IMR-90 (cell line): ENCODE data around the gene NEDD4L. TPM values are rescaled to one million over a fixed set of nuclear protein-coding genes. Genes with fewer than 3 reads are reported as not detected.
"Not testable (repeated sequence)": the region's sequence is repeated elsewhere in the genome, so short reads cannot be mapped to it uniquely, and the experiment has no call there.

ENCODE experiments used
- ATAC-seq: fragments of 200-7000 bp; cut with Tn5 transposase; 2 replicates; pipeline ENCODE4 v1.9.1; 2020; ENCODE audit warnings: low read depth, mild to moderate bottlenecking, moderate library complexity
- BruUV-seq: library from RNA; stranded (reverse); fragments of 400-500 nt; replicated peaks from 2 replicates; lab custom pipeline; 2021; lab: Mats Ljungman, UMichigan
- CTCF ChIA-PET: fragments of 300-600 bp; formaldehyde crosslinking; extraction: SDS; loops from one replicate; lab custom pipeline; 2021; ENCODE audit warnings: antibody characterized with exemption; lab: Yijun Ruan, JAX
- POLR2A ChIA-PET: fragments of 300-600 bp; sonication (Branson Sonifier 250); formaldehyde crosslinking; loops from one replicate; lab custom pipeline; 2022; ENCODE audit warnings: antibody characterized with exemption; ENCODE audit not compliant: unreplicated experiment; lab: Charles Lee
- DNase-seq: peaks from one replicate; pipeline ENCODE4 v3.0.0; 2013
- H2AFZ ChIP-seq: replicated peaks from 2 replicates; pipeline ENCODE3; 2013; ENCODE audit warnings: low read length, mild to moderate bottlenecking; ENCODE audit not compliant: poor library complexity
- H2AK5ac ChIP-seq: 2 replicates; pipeline ENCODE4 v1.6.1; 2013; ENCODE audit warnings: low read depth, low read length, inconsistent platforms
- H2AK9ac ChIP-seq: replicated peaks from 2 replicates; pipeline ENCODE3; 2013; ENCODE audit warnings: mild to moderate bottlenecking, low read depth, low read length, moderate library complexity; ENCODE audit not compliant: poor library complexity
- H2BK120ac ChIP-seq: 2 replicates; pipeline ENCODE4 v1.6.1; 2013; ENCODE audit warnings: low read depth, low read length, inconsistent platforms
- H2BK15ac ChIP-seq: 3 replicates; pipeline ENCODE4 v1.6.1; 2013; ENCODE audit warnings: low read depth, low read length, inconsistent platforms
- H2BK20ac ChIP-seq: 2 replicates; pipeline ENCODE4 v1.6.1; 2013; ENCODE audit warnings: low read depth, mild to moderate bottlenecking, inconsistent platforms, low read length, moderate library complexity
- H2BK5ac ChIP-seq: 2 replicates; pipeline ENCODE4 v1.6.1; 2013; ENCODE audit warnings: mild to moderate bottlenecking, low read depth, low read length, inconsistent platforms; ENCODE audit not compliant: poor library complexity, severe bottlenecking
- H3K14ac ChIP-seq: replicated peaks from 2 replicates; pipeline ENCODE4 v1.6.1; 2013; ENCODE audit warnings: low read depth, low read length, inconsistent platforms
- H3K18ac ChIP-seq: 2 replicates; pipeline ENCODE4 v1.6.1; 2013; ENCODE audit warnings: low read depth, low read length, control low read depth
- H3K23ac ChIP-seq: 2 replicates; pipeline ENCODE4 v1.6.1; 2013; ENCODE audit warnings: low read depth, low read length, inconsistent platforms
- H3K27ac ChIP-seq: 2 replicates; pipeline ENCODE4 v1.5.1; 2013; ENCODE audit warnings: mild to moderate bottlenecking, control low read depth, low read length; ENCODE audit not compliant: insufficient read depth
- H3K27me3 ChIP-seq: 2 replicates; pipeline ENCODE4 v1.6.1; 2013; ENCODE audit warnings: low read length; ENCODE audit not compliant: control insufficient read depth, insufficient read depth
- H3K36me3 ChIP-seq: 2 replicates; pipeline ENCODE4 v1.6.1; 2013; ENCODE audit warnings: low read length, mixed read lengths; ENCODE audit not compliant: control insufficient read depth, insufficient read depth
- H3K4ac ChIP-seq: 2 replicates; pipeline ENCODE4 v1.6.1; 2013; ENCODE audit warnings: low read depth, low read length, inconsistent platforms
- H3K4me1 ChIP-seq: 2 replicates; pipeline ENCODE4 v1.6.1; 2013; ENCODE audit warnings: low read length, mixed read lengths; ENCODE audit not compliant: control insufficient read depth, insufficient read depth
- H3K4me2 ChIP-seq: 2 replicates; pipeline ENCODE4 v1.6.1; 2013; ENCODE audit warnings: low read depth, mild to moderate bottlenecking, control low read depth, low read length, moderate library complexity
- H3K4me3 ChIP-seq: 2 replicates; pipeline ENCODE4 v1.5.1; 2013; ENCODE audit warnings: low read depth, mild to moderate bottlenecking, control low read depth, low read length, moderate library complexity; ENCODE audit not compliant: insufficient read depth
- H3K56ac ChIP-seq: 2 replicates; pipeline ENCODE4 v1.6.1; 2013; ENCODE audit warnings: low read length, inconsistent platforms; ENCODE audit not compliant: insufficient read depth; ENCODE audit errors: extremely low read depth
- H3K79me1 ChIP-seq, 2 experiments: 2 replicates each; pipeline ENCODE4 v1.6.1; 2013; ENCODE audit warnings: low read length in 2 of 2, inconsistent platforms in 1 of 2, low read depth in 1 of 2
- H3K9ac ChIP-seq: 2 replicates; pipeline ENCODE4 v1.6.1; 2013; ENCODE audit warnings: low read depth, low read length, control low read depth
- H3K9me1 ChIP-seq: 2 replicates; pipeline ENCODE4 v1.6.1; 2013; ENCODE audit warnings: low read length, inconsistent platforms; ENCODE audit not compliant: insufficient read depth
- H3K9me3 ChIP-seq: 2 replicates; pipeline ENCODE4 v1.6.1; 2013; ENCODE audit warnings: low read length; ENCODE audit not compliant: control insufficient read depth, insufficient read depth
- H4K20me1 ChIP-seq: 2 replicates; pipeline ENCODE4 v1.6.1; 2013; ENCODE audit warnings: low read length, inconsistent platforms; ENCODE audit not compliant: insufficient read depth
- H4K5ac ChIP-seq: 2 replicates; pipeline ENCODE4 v1.6.1; 2013; ENCODE audit warnings: mild to moderate bottlenecking, low read depth, low read length, control low read depth
- H4K8ac ChIP-seq, 2 experiments: 2 replicates each; pipeline ENCODE4 v1.6.1; 2013; ENCODE audit warnings: low read depth in 2 of 2, low read length in 2 of 2, control low read depth in 1 of 2, inconsistent platforms in 1 of 2
- H4K91ac ChIP-seq: 2 replicates; pipeline ENCODE4 v1.6.1; 2013; ENCODE audit warnings: low read depth, low read length, inconsistent platforms; ENCODE audit not compliant: insufficient read depth
- WGBS, 2 experiments: methylation state at CpG; one replicate each; pipeline versions ENCODE4 v1.1.5 to v1.1.7; 2013; ENCODE audit warnings: missing lambda C conversion rate in 2 of 2; ENCODE audit not compliant: insufficient read length in 1 of 2; ENCODE audit errors: extremely low coverage in 2 of 2; 5-methylcytosine and 5-hydroxymethylcytosine counted together
- dilution Hi-C: fragments of 300-500 bp; cut with HindIII; formaldehyde crosslinking; loops from one replicate; pipeline ENCODE4 v1.14.3; 2018; ENCODE audit warnings: low sequenced_read_pairs; ENCODE audit not compliant: unreplicated experiment
- in situ Hi-C: fragments of 300-500 bp; cut with MboI; formaldehyde crosslinking; loops from 3 replicates; pipeline ENCODE4 v1.14.3; 2019; ENCODE audit warnings: low sequenced_read_pairs, inconsistent platforms, mixed read lengths
- intact Hi-C: fragments of 100-400 bp; cut with micrococcal nuclease; formaldehyde crosslinking; loops from 2 replicates; pipeline ENCODE4 v1.10.0; 2022
- polyA plus RNA-seq, 3 experiments: library from polyadenylated mRNA; depleted of rRNA; stranded (reverse); fragments of >200 nt; gene quantifications; 2 replicates each; pipeline ENCODE4 v1.2.3, GENCODE V29; 2012; ENCODE audit warnings: low replicate concordance in 1 of 3
- total RNA-seq: library from RNA; depleted of rRNA; stranded (reverse); fragments of >200 nt; gene quantifications from 2 replicates; pipeline ENCODE4 v1.2.3, GENCODE V29; 2012

NEDD4L gene
- total and polyA plus RNA-seq, 2 of the 4 experiments (the other 2 are of a cell fraction) = 10.0 to 10.9 TPM

DNA sequence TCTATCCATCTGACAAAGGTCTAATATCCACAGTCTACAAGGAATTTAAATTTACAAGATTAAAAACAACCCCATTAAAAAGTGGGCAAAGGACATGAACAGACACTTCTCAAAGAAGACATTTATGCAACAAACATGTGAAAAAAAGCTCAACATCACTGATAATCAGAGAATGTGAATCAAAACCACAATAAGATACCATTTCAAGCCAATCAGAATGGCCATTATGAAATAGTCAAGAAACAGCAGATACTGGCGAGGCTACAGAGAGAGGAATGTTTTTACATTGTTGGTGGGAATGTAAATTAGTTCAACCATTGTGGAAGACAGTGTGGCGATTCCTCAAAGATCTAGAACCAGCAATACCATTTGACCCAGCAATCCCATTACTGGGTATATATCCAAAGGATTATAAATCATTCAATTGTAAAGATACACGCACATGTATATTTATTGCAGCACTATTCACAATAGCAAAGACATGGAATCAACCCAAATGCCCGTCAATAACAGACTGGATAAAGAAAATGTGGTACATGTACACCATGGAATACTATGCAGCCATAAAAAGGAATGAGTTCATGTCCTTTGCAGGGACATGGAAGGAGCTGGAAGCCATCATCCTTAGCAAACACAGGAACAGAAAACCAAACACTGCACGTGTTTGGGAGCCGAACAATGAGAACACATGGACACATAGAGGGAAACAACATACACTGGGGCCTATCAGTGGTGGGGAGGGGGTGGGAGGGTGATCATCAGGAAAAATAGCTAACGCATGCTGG is 391.4 kb downstream of the NEDD4L start:
- H3K14ac ChIP-seq, H3K23ac ChIP-seq, H3K4me2 ChIP-seq, H4K8ac ChIP-seq, H3K27me3 ChIP-seq, H2AFZ ChIP-seq, H3K27ac ChIP-seq, dilution Hi-C loops, H2AK9ac ChIP-seq, H2BK120ac ChIP-seq, H3K36me3 ChIP-seq, H3K9ac ChIP-seq, DNase-seq, H3K4ac ChIP-seq, H2BK20ac ChIP-seq, H2AK5ac ChIP-seq, H4K91ac ChIP-seq, intact Hi-C loops, H3K18ac ChIP-seq, H3K9me1 ChIP-seq, ATAC-seq, H2BK5ac ChIP-seq, H4K5ac ChIP-seq, H4K20me1 ChIP-seq, POLR2A ChIA-PET, CTCF ChIA-PET, H3K4me3 ChIP-seq, BruUV-seq, in situ Hi-C loops, H3K79me1 ChIP-seq, H2BK15ac ChIP-seq, H3K4me1 ChIP-seq, H3K56ac ChIP-seq, H3K9me3 ChIP-seq: not testable (repeated sequence)
- no CpG with 5 or more reads among the region's 7 CpGs for WGBS, 2 experiments
